GM12891 (cell line): ENCODE measurements around the gene PANK4.

Source experiments
- PAX5 ChIP-seq: IDR thresholded peaks from 2 replicates; pipeline ENCODE4 v1.6.1; 2011; ENCODE audit warnings: low read length, moderate library complexity, mild to moderate bottlenecking; ENCODE audit not compliant: insufficient read depth, severe bottlenecking
- POLR2A ChIP-seq: IDR thresholded peaks from 2 replicates; pipeline ENCODE4 v1.6.1; 2011; ENCODE audit warnings: low read depth, low read length, control low read depth
- POLR2AphosphoS5 ChIP-seq: IDR thresholded peaks from 2 replicates; pipeline ENCODE4 v1.6.1; 2011; ENCODE audit warnings: low read depth, low read length, control low read depth
- POU2F2 ChIP-seq: IDR thresholded peaks from 2 replicates; pipeline ENCODE4 v1.6.1; 2011; ENCODE audit warnings: low read depth, mild to moderate bottlenecking, control low read depth, low read length, moderate library complexity
- SPI1 ChIP-seq: IDR thresholded peaks from 2 replicates; pipeline ENCODE4 v1.6.1; 2011; ENCODE audit warnings: low read depth, low read length, control low read depth
- TAF1 ChIP-seq: IDR thresholded peaks from 2 replicates; pipeline ENCODE4 v1.6.1; 2011; ENCODE audit warnings: low read depth, low read length, control low read depth

- TF ChIP-seq TAF1 (no peak), POU2F2 (no peak), POLR2AphosphoS5 (no peak), SPI1 (no peak), POLR2A (no peak), PAX5 (no peak)
Observed at GRCh38 chr1:2476061-2476999, 50.1 kb downstream of the PANK4 start, which contains the start of gene PLCH2.
